Measurements from ENCODE around the gene ADGRF1. TPM values are rescaled to one million over a fixed set of nuclear protein-coding genes. Genes with fewer than 3 reads are reported as not detected.

Gene ADGRF1
- total RNA-seq, 1 experiment from 2014 or later: 39.6 TPM

DNA sequence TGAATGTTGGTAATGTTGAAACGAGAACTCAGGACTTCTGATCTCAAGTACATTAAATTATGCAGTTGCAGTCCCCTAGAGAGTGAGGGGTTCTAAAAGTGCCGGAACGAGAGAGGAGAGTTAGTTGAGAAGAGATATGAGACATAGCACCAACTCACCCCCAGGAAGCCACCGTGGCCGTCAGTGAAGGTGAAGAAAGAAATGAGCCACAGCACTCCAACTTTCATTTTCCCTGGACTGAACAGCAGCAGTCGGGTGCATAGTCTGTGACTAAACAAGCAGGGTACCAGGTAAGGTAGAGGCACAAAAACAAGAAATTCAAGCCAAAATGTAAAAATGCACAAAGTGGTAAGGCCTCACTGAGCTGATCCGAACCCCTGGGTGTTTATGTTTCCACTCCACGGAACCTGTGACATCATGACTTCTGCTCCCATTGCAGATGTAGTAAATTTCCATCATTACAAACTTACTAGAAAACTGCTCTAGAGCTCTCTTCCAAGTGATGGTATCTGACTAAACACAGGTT lies 13.2 kb downstream of the ADGRF1 start:
- Histone ChIP-seq H4K20me1 (ENCODE audit: insufficient read depth) (no peaks in the 10 kb centered on the region), H2AFZ (ENCODE audit: low read depth, low read length, poor library complexity, severe bottlenecking) (no peak overlapping the region), H3K9me2 (ENCODE audit: insufficient read depth) (no peaks in the 10 kb centered on the region), H3K9me3 (ENCODE audit: control insufficient read depth in 1 of 2, insufficient read depth in 1 of 2, low read depth in 1 of 2, low read length in 2 of 2) (no peaks in the 10 kb centered on the region), H3K9ac (ENCODE audit: low read length) (no peak overlapping the region), H3K79me2 (ENCODE audit: insufficient read depth, low read length) (peaks cover 44% of the 10 kb centered on the region), H3K4me3 (replicated peaks in 1 of 2; ENCODE audit: low read depth in 1 of 2, low read length in 2 of 2) (no peak overlapping the region), H3K27ac (ENCODE audit: low read depth, low read length) (no peak overlapping the region), H3K4me1 (ENCODE audit: control insufficient read depth in 1 of 2, insufficient read depth in 2 of 2, low read length in 2 of 2) (peaks cover 6 to 7% of the 10 kb centered on the region in 2 experiments), H3K27me3 (ENCODE audit: insufficient read depth, low read length) (no peaks in the 10 kb centered on the region), H3K36me3 (ENCODE audit: control insufficient read depth in 1 of 2, insufficient read depth in 2 of 2, low read length in 2 of 2) (peaks cover 0 to 19% of the 10 kb centered on the region in 2 experiments; a peak in 1 of 4 replicates), H3K4me2 (ENCODE audit: low read length) (no peak overlapping the region)
- ATAC-seq: no peak
- ChIA-PET RAD21 (ENCODE audit: low non-redundant PET in 1 of 2, low total read pairs in 2 of 2, uncharacterized antibody in 2 of 2, unreplicated experiment in 2 of 2) (no interaction called here), CTCF (no interaction called here), POLR2A (no interaction called here)
- DNase-seq (ENCODE audit: low read depth, low spot score): no peak
- intact Hi-C loops (cut with micrococcal nuclease): no loop called here
- no TSS peak for BruUV-seq (replicated peaks)
- TF ChIP-seq SP1 (IDR thresholded peaks at IDR 0.05; ENCODE audit: low read depth) (no peak), SRF (IDR thresholded peaks at IDR 0.05; ENCODE audit: low read depth) (no peak), CBX3 (IDR thresholded peaks at IDR 0.05; ENCODE audit: low read depth) (no peak), RAD21 (IDR thresholded peaks at IDR 0.05; ENCODE audit: low read depth) (no peak), TCF7L2 (IDR thresholded peaks at IDR 0.05; ENCODE audit: borderline replicate concordance, extremely low read depth, insufficient read depth, insufficient read length) (no peak), EZH2 (IDR thresholded peaks at IDR 0.05) (no peak)
- TF ChIP-seq, protein P1, sequence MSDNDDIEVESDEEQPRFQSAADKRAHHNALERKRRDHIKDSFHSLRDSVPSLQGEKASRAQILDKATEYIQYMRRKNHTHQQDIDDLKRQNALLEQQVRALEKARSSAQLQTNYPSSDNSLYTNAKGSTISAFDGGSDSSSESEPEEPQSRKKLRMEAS (IDR thresholded peaks at IDR 0.05): no peak

DNA sequence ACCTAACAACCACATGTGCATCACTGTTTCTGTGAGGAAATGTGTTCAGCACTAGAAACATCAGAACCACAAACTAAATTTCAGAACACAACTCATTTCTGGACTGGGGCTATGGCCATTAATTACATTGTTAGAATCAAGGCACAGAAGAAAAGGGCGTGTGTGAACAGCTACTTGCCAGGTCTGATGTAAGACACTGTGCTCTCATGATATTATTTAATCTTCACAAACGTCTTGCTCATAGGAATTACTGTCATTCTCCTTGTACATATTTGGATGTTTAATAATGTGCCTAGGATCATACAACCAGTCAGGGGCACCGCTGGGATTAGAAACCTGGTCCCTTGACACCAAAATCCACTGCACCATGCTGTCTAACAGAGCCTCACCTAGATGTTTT lies 14.8 kb downstream of the ADGRF1 start:
- ATAC-seq (no peak), DNase-seq (ENCODE audit: low read depth, low spot score) (no peak)
- no peaks in the 10 kb centered on the region for H3K9me3 ChIP-seq (ENCODE audit: control insufficient read depth in 1 of 2, insufficient read depth in 1 of 2, low read depth in 1 of 2, low read length in 2 of 2)
- H4K20me1 ChIP-seq (ENCODE audit: insufficient read depth): no peaks in the 10 kb centered on the region
- no peak overlapping the region for H3K9ac ChIP-seq (ENCODE audit: low read length)
- H3K27ac ChIP-seq (ENCODE audit: low read depth, low read length): no peak overlapping the region
- H3K36me3 ChIP-seq (ENCODE audit: control insufficient read depth in 1 of 2, insufficient read depth in 2 of 2, low read length in 2 of 2): peaks cover 0 to 27% of the 10 kb centered on the region in 2 experiments; a peak in 1 of 4 replicates
- POLR2A ChIA-PET: no interaction called here
- no peak overlapping the region for H2AFZ ChIP-seq (ENCODE audit: low read depth, low read length, poor library complexity, severe bottlenecking)
- H3K79me2 ChIP-seq (ENCODE audit: insufficient read depth, low read length): peaks cover 28% of the 10 kb centered on the region
- no peaks in the 10 kb centered on the region for H3K27me3 ChIP-seq (ENCODE audit: insufficient read depth, low read length)
- CTCF ChIA-PET: no interaction called here
- no peaks in the 10 kb centered on the region for H3K9me2 ChIP-seq (ENCODE audit: insufficient read depth)
- RAD21 ChIA-PET (ENCODE audit: low non-redundant PET in 1 of 2, low total read pairs in 2 of 2, uncharacterized antibody in 2 of 2, unreplicated experiment in 2 of 2): no interaction called here
- intact Hi-C loops (cut with micrococcal nuclease): no loop called here
- H3K4me3 ChIP-seq (replicated peaks in 1 of 2; ENCODE audit: low read depth in 1 of 2, low read length in 2 of 2): no peak overlapping the region
- BruUV-seq (replicated peaks): no TSS peak
- no peaks in the 10 kb centered on the region for H3K4me1 ChIP-seq (ENCODE audit: control insufficient read depth in 1 of 2, insufficient read depth in 2 of 2, low read length in 2 of 2)
- H3K4me2 ChIP-seq (ENCODE audit: low read length): no peak overlapping the region
- TF ChIP-seq FOSL1 (IDR thresholded peaks at IDR 0.05; ENCODE audit: low read depth) (no peak), ZNF274 (IDR thresholded peaks at IDR 0.05; ENCODE audit: low read depth, low read length) (no peak), TCF7L2 (IDR thresholded peaks at IDR 0.05; ENCODE audit: borderline replicate concordance, extremely low read depth, insufficient read depth, insufficient read length) (no peak), ATF3 (IDR thresholded peaks at IDR 0.05) (no peak)
- TF ChIP-seq, protein P2, sequence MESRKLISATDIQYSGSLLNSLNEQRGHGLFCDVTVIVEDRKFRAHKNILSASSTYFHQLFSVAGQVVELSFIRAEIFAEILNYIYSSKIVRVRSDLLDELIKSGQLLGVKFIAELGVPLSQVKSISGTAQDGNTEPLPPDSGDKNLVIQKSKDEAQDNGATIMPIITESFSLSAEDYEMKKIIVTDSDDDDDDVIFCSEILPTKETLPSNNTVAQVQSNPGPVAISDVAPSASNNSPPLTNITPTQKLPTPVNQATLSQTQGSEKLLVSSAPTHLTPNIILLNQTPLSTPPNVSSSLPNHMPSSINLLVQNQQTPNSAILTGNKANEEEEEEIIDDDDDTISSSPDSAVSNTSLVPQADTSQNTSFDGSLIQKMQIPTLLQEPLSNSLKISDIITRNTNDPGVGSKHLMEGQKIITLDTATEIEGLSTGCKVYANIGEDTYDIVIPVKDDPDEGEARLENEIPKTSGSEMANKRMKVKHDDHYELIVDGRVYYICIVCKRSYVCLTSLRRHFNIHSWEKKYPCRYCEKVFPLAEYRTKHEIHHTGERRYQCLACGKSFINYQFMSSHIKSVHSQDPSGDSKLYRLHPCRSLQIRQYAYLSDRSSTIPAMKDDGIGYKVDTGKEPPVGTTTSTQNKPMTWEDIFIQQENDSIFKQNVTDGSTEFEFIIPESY (IDR thresholded peaks at IDR 0.05; ENCODE audit: extremely low read depth, insufficient replicate concordance, low read length): no peak
- TF ChIP-seq, protein P1 (IDR thresholded peaks at IDR 0.05): no peak
